EH (cell line): Measurements from ENCODE around the gene TRPM2.

Source experiments
- DNase-seq: peaks from one replicate; pipeline ENCODE4 v3.0.0-alpha.2; 2015; ENCODE audit warnings: low read depth

TRPM2 gene

DNA sequence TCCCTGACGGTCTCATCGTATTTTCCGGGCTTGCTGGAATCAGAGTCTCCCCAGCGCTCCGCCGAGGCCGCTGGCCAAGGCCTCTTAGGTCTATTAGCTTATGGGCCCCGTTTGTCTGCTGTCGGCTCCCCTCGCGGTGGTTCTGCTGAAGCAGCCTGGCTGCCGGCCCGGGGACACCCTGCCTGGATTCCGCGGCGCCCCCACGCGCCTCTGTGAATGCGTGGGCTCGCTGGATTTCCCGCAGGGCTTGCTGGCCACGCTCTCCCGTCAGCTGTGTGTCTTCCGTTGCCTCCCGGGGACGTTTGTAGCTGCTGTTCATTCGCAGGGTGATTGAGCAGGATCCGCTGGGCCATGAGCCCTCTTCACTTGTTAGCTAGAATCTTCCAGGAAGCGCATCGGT is 110.3 kb downstream of the TRPM2 start:
- DNase-seq: no peak

DNA sequence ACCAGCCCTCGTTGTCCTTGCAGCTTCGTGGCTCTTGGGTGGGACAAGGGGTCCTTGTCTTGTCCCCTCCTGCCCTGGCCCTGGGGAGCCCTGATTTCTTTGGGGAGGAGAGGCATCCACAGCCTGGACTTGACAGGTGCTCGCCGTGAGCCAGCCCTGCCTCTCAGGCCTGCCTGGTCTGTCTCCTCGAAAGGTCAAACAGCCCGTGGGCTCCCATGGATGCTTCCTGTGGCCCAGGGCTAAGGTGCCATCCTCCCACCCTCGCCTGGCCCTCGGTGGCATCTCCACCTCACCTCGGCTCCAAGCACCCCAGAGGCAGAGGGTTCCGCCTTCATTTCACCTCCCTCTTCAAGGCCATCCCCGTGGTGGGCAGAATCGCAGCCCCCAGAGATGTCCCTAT is 110.9 kb downstream of the TRPM2 start:
- DNase-seq: no peak

DNA sequence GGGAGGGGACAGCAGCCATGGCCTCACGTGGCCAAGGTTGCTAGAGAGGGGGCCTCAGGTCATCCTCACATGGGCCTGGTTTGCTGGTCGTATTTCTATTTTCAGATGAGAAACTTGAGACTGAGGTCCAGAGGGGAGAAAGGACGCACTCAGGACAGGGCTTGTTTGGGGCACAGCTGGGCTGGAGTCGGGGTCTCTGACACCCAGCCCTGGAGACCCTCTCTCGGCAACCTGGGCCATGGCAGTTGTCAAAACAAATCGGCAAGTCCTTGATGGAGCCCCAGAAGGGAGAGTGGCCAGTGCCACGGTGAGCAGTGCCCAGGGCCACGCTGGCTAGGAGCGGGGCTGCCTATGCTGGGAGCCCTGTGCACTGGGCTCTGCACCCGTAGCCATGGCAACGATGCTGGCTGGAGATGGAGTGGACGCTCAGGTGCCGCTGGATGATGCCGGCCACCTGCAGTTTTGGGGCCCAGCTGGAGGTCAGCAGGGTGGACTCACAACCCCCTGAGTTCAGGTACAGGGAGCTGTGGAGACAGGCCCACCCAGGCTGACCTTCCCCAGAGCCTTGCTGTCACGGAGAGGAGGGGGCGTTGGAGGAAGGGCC is 113.0 kb downstream of the TRPM2 start:
- no peak for DNase-seq

DNA sequence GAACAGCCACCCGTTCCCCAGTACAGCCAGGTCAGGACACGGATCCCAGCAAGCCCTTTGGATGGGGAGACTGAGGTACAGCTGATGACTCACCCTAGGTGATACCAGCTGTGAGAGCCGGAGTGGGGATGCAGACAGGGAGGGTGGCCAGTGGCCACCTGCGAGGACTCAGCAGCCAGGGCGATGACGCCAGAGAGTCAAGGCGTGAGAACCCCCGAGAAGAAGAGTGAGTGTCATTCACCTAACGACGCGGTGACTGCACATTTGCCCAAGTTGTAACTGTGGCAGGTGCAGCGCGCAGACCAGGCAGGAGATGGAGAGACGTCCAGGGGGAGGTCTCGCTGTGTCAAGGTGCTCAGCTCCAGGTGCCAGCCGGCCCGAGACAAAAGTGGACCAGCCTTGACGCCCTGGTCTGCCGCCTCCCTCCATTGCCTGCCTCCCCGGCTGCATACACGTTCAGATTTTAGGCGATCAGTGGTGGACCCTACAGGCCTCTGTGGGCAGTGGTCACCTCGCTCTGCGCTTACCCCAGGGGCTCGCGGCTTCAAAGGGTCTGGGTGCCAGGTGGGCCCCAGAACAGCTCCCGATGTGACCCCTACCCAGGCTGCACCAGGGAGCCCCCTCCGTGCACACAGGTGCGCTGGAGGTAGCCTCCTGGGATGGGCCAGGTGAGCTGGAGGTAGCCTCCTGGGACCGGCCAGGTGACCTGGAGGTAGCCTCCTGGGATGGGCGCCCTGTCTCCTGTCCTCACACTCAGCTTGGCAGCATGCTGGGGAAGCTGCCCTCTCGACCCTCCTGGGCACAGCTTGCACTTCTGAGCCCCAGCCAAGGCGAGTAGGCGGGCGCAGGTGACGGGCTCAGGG is 113.8 kb downstream of the TRPM2 start:
- DNase-seq: no peak

DNA sequence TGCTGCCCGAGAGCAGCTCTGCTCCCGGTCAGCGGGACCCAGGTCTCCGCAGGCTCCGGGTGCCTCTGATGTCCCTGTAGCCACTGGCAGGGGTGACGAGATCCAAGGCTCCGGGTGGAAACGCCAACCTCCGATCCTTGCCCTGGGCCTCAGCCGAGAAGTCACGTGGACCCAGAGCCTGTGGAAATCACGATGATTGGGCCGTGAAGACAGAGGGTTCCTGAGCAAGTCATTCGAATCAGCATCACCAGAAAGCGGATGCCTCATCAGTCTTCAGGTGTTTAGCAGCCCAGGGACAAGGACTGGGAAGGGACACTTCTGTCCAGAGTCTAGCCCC is 114.4 kb downstream of the TRPM2 start:
- DNase-seq: no peak

DNA sequence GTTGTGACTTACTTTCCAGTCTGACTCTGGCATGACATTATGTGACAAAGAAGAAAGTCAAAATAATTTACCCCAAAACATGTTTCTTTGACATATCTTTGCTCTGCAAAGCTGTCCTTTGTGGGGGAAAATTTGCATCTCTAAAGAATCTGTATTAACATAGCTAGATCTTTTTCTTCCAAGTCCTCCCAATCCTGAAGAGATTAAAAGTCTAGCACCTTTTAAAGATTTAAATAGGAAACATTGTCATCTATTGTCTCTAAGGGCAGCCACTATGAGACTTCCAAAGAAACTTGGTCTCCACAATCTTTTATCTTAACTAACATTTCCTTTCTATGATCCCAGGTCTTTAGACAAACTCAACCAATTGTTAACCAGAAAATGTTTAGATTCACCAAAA is 117.9 kb downstream of the TRPM2 start:
- DNase-seq: no peak

DNA sequence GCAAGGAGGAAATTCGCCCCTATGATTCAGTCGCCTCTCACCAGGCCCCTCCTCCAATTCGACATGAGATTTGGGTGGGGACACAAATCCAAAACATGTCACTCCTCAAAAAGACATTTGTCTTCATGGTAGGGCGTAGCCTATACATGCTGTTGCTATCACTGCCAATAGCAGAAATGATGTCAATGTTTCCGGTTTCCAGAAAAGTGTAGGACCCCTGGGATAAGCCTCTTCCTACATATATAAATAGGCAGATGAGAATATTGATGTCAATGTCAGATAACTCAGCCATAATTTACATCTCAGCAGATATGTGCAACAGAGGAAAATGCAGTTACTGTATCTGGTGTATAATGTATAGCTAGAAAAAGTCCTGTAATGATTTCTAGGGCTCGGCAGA is 118.6 kb downstream of the TRPM2 start:
- no peak for DNase-seq

DNA sequence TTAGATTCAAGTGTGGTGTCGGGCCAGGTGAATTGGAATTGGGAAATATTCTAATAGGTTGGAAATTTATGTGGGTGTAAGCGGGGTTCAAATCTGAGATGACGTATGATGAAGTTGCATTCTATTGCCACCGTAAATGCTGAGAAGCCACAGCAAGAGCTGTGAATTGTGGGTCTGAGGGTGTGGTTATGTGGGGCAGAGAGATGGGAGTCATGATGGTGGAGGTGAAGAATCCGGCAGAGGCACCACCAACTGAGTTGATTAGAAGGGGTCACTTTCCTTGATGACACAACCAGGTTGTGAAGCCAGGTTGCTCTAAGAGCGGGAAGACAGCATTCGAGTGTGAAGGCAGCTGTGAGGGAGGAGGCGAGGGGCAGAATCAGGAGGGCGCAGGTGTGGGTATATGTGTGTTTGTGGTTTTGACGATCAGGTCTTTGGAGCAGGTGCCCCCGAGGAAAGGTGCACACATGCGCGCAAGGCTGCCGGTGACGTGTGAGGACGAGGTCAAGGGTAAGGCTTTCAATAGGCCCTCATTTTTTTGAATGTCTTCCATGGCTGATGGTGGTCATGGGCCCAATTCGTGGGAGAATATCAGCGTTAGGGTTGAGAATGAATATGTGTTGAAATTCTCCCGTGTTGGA is 120.6 kb downstream of the TRPM2 start:
- no peak for DNase-seq

DNA sequence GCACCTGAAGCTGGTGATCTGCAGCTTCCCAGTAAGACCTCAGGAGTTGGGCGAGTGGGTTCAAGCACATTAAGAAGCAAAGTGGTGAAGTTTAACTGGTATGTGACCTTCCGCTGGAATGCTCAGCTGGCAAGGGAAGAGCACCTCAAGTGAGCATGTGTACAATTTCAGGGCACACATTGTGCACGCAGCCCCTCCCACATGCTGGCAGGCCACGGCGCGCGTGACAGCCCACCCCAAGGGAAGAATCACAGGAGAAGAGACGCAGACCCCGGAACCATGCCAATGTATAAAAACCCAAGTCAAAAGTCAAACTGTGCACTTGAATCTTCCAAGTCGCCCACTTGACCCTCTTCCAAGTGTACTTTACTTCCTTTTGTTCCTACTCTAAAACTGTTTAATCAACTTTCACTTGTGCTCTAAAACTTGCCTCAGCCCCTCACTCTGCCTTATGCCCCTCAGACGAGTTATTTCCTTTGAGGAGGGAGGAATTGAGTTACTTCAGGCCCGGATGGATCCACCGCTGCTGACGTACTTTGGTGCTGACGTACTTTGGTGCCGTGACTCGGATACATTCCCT is 121.9 kb downstream of the TRPM2 start:
- DNase-seq: no peak

DNA sequence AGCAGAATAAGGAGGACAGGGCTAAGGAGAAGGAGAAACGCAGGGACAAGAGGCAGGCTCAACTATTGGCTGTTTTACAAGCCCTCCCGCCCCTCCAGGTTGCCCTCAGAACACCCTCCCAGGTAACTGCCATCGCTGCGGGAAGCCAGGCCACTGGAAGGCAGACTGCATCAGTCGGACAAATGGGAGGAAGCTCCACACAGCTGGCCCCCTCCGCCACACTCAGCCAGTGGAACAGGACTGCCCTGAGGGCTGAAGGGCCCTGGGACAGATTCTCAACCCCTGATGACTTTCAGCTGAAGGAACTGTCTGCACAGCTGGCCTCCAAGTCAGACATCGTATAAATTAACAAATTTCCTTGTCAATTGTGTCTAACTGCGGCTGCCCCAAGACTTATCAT is 123.7 kb downstream of the TRPM2 start:
- DNase-seq: no peak

DNA sequence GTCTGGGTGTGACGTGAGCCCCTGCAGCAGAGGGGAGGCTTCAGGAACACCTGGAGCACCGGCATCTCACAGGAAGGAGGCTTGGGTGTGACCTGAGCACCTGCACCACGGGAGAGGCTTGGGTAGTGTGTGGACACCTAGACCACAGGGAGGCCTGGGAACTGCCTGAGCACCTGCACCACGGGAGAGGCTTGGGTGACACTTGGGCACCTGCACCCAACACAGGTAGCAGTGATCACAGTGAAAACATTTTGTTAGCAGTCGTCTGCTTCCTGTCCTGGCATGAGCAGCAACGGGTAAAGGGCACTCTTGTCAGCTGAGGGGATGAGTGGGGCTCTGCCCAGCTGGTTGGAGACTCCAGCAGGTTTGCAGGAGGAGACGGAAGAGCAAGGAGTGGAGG is 124.3 kb downstream of the TRPM2 start:
- DNase-seq: no peak

DNA sequence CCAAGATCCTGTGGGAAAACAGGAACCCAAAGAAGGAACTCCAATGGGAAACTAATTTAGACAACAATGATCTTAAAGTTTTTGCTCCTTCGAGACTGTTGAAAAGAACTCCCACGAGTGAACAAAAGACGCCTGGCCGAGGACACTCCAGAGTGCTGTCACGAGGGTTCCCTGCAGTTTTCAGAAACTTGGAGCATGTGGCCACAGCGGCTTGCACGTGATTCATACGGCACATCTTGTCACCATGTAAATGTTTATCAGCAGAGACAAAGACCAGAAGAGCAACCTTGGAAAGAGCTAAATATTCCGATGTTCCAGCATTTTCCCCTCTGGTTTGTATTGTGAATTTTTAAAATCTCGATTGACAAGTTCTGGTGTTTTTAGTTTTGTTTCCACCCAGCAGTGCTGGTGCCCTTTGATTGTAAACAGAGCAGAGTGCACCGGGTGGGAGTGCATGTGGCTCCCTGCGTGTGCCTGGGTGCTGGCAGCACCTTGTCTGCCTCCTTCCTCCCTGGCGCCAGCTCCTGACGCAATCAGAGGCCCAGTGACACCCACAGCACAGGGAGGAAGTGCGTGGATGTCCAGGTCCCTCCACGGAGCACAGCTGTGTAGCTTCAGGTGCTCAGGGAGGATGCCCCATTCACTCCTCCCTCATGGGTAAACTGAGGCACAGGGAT is 124.8 kb downstream of the TRPM2 start:
- no peak for DNase-seq

DNA sequence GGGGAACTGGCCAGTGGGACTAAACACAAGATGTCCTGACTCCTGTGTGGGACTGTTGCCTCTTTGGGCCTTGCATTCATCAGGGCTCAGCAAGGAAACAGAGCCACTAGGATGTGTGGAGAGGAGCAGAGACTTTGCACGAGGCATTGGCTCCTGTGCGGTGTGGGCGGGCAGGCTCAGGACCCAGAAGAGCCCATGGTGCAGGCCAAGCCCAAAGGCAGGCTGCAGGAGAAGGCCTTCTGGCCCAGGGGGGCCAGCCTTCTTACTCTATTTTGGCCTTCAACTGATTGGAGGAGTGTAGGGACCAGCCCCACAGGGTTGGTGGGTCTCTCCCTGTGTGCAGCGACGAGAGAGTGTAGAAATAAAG is 125.4 kb downstream of the TRPM2 start:
- no peak for DNase-seq

DNA sequence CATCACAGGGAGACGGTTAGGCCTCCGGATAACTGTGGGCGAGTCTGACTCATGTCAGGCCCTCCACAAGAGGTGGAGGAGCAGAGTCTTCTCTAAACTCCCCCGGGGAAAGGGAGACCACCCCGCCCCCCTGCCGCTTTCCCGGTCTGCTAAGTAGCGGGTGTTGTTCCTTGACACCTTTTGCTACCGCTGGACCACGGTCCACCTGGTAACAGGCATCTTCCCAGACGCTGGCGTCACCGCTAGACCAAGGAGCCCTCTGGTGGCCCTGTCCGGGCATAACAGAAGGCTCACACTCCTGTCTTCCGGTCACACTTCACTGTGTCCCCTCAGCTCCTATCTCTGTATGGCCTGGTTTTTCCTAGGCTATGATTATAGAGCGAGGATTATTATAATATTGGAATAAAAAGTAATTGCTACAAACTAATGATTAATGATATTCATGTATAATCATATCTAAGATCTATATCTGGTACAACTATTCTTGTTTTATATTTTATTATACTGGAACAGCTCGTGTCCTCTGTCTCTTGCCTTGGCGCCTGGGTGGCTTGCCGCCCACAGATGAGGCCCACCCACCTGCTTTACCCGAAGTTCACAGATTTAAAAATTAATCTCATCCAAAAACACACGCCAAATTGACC is 126.3 kb downstream of the TRPM2 start:
- DNase-seq: peak; percentile 2

DNA sequence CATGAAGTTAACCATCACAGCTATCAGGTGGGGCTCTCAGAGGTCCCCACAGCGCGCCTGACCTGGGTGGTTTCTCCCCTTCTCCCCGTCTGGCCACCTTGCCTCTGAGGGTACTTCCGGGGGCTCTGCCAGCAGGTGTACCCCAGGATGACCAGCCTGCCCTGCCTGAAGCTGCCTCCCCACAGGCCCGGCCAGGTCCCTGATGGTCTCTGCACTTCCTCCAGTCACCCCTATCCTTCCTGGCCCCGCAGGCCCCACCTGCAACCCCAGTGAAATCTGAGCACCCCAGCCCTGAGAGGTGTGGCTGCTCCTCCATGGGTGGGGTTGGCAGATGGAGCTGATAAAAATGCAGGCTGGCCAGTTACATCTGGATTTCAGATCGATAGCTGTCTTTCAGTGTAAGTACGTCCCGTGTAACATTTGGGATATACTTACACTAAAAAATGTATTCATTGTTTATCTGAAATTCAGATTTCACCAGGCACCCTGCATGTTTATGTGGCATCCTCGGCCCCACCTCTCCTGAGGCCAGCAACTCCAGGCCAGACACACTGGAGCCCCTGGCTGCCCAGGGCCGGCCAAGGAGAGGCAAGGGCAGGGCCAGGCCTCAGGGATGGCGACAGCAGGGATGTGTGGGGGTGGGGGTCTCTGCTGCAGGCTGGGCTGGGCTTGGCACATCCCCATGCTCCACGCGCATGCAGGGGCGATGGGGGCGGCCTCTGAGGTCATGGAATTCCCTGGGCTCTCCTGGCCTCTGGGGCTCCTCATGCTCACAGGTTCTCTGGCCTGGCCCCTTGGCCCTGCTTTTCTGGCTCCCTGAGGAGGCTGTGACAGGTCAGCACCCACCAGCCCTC is 127.0 kb downstream of the TRPM2 start:
- DNase-seq: no peak

DNA sequence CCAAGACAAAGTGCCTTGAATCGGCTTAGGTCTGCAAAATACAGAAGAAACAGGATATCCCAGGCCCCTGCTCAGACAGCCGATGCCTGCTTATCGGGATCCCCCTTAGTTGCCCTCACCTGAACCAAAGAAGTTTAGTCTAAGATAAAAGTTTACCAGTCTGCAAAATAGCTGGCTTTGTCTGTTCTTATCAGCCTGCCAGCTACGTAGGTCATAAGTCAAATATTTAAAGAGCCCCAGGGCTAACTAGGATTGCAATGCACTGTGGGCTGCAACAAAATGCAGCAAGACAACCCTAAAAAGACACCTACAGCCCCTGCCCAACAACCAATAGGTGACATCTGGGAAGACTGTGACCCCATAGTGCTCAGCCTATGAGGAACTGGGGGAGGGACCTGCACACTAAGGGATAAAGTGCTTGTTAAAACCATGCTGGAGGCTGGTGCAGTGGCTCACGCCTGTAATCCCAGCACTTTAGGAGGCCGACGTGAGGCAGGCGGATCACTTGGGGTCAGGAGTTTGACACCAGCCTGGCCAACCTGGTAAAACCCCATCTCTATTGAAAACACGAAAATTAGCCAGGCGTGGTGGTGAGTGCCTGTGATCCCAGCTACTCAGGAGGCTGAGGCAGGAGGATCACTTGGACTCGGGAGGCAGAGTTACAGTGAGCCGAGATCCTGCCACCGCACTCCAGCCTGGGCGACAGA is 129.3 kb downstream of the TRPM2 start:
- DNase-seq: no peak

DNA sequence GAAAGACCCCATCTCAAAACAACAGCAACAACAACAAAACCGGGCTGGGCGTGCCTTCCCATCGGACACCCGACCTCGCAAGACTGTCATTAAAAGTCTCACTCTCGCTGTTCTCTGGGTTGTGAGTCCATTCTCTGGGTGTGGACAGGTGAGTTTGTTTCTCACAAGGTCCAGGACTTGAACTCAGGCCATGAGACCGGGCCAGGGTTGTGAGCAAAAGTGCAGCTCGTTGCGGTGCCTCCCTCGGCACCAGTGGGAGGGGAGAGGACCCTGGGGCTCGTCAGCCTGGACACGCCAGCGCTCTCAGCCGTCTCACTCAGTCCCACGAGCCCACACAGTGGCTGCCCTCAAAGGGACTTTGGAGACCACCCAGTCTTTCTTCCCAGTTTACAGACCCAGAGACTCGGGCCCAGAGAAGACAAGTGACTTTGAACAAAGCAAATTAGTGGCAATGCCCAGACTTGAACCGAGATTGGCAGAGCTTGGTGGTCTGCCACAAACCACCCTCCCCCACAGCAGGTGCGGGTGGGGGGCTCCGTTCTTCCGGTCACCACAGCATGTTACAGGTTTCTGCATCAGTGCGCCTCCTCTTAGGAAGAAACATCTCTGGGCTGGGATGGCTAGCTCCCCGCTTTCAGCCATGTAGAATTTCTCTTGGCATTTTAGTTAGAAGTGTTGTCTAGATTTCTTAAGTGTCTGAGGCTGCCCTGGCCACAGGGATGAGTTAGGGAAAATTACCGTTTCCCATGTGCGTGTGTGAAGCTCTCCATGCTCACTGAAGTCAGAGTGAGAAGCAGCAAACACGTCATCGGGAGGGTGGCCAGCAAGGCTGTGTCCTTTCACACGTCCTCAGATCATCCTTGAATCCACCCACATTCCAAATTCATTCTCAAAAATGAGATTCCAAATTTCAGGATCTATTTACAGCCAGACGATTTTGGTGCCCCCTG is 130.1 kb downstream of the TRPM2 start:
- DNase-seq: no peak

DNA sequence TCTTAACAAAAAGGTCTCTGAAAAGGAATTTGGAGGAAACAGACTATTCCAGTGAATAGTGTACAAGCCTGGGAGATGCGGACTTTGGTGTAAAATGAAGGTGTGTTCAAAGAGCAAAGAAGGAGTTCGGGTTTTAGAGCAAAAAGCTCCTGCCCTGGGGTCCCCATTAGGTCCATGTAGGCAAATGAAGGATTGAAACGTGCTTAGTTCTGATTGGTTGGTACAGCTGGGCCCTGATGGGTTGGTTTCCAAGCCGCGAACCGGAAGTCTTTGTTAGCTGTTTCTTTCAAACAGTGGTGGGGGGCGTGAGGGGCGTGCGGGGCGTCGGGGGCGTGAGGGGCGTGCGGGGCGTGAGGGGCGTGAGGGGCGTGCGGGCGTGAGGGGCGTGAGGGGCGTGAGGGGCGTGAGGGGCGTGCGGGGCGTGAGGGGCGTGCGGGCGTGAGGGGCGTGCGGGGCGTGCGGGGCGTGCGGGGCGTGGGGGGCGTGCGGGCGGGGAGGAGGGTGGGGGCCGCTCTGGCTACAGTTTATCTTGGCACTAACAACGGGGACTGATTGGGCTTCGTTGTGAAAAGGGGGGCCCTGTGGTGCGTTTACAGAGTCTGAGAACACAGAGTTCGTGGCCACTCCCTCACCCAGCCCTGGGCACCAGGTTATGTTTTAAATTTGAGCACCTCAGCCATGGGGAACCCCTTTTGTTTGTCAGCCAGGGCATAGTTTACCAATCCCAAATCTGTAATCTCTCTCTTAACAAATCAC is 131.3 kb downstream of the TRPM2 start:
- no peak for DNase-seq
